Measurements from ENCODE around the gene NDOR1.

NDOR1 gene

DNA sequence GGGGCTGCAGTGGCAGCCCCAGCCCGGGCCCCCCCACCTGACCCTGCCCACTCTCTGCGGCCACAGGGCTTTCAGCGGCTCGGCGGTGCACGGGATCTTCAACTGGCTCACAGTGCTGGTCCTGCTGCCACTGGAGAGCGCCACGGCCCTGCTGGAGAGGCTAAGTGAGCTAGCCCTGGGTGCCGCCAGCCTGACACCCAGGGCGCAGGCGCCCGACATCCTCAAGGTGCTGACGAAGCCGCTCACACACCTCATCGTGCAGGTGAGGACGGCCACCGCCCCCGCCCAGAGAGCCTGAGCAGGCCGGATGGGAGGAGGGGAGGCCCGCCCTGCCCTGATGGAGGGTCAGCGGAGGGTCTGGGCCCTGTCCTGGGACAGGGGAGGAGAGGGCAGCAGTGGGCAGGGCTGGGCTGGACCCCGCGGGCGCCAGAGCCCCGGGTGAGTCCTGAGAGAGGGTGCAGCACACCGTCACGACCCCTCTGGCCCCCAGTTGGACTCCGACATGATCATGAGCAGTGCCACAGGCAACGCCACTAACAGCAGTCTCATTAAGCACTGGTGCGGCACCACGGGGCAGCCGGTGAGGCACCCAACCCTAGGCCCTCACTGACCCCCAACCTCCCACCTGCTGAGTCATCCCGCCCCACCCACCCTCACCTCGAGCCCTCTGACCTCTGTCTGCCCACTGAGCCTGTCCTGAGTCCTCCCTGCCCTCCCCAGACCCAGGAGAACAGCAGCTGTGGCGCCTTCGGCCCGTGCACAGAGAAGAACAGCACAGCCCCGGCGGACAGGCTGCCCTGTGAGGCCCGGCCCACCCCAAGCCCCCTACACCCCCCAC lies 27.9 kb downstream of the NDOR1 start:
- no peaks in the 10 kb centered on the region for H3F3A ChIP-seq (ENCODE audit: control insufficient read depth, insufficient read depth)
- no peaks in the 10 kb centered on the region for H4K20me1 ChIP-seq (ENCODE audit: control insufficient read depth, insufficient read depth, low read depth, low read length)
- no peak overlapping the region for H3K4me3 ChIP-seq (ENCODE audit: low read length)
- H3K9me2 ChIP-seq (replicated peaks; ENCODE audit: control insufficient read depth, low read length) = no peaks in the 10 kb centered on the region
- H3K36me3 ChIP-seq (ENCODE audit: control insufficient read depth, low read length) = no peaks in the 10 kb centered on the region
- peaks cover 15% of the 10 kb centered on the region for H3K79me2 ChIP-seq (ENCODE audit: control insufficient read depth, low read length)
- H3K9me3 ChIP-seq (ENCODE audit: control insufficient read depth, insufficient read depth, low read length) = no peaks in the 10 kb centered on the region
- no peak overlapping the region for H3K27ac ChIP-seq (ENCODE audit: low read depth, low read length)
- H3K4me1 ChIP-seq (ENCODE audit: control insufficient read depth, low read length) = peaks cover 44% of the 10 kb centered on the region
- H3K4me2 ChIP-seq (ENCODE audit: low read length) = no peak overlapping the region
- H3K27me3 ChIP-seq (ENCODE audit: control insufficient read depth, low read length) = peaks cover 13% of the 10 kb centered on the region
- TF ChIP-seq EZH2phosphoT487 (IDR thresholded peaks at IDR 0.05; ENCODE audit: borderline replicate concordance, low read length) = no peak
- TF ChIP-seq CTCF (IDR thresholded peaks at IDR 0.05; ENCODE audit: low read depth, low read length, poor library complexity, severe bottlenecking) = no peak

GRCh38 chr9:137234055-137234697 lies 28.7 kb downstream of the NDOR1 start:
- Histone ChIP-seq H4K20me1 (ENCODE audit: control insufficient read depth, insufficient read depth, low read depth, low read length) (no peaks in the 10 kb centered on the region), H3K27me3 (ENCODE audit: control insufficient read depth, low read length) (peaks cover 9% of the 10 kb centered on the region), H3K27ac (ENCODE audit: low read depth, low read length) (no peak overlapping the region), H3K4me2 (ENCODE audit: low read length) (peak overlapping the region; percentile 66), H3K9me3 (ENCODE audit: control insufficient read depth, insufficient read depth, low read length) (no peaks in the 10 kb centered on the region), H3K4me3 (ENCODE audit: low read length) (no peak overlapping the region), H3K4me1 (ENCODE audit: control insufficient read depth, low read length) (peaks cover 52% of the 10 kb centered on the region), H3F3A (ENCODE audit: control insufficient read depth, insufficient read depth) (no peaks in the 10 kb centered on the region), H3K9me2 (replicated peaks; ENCODE audit: control insufficient read depth, low read length) (no peaks in the 10 kb centered on the region), H3K36me3 (ENCODE audit: control insufficient read depth, low read length) (peaks cover 3% of the 10 kb centered on the region), H3K79me2 (ENCODE audit: control insufficient read depth, low read length) (peaks cover 23% of the 10 kb centered on the region)
- TF ChIP-seq CTCF (IDR thresholded peaks at IDR 0.05; ENCODE audit: low read depth, low read length, poor library complexity, severe bottlenecking) (no peak), EZH2phosphoT487 (IDR thresholded peaks at IDR 0.05; ENCODE audit: borderline replicate concordance, low read length) (no peak)

DNA sequence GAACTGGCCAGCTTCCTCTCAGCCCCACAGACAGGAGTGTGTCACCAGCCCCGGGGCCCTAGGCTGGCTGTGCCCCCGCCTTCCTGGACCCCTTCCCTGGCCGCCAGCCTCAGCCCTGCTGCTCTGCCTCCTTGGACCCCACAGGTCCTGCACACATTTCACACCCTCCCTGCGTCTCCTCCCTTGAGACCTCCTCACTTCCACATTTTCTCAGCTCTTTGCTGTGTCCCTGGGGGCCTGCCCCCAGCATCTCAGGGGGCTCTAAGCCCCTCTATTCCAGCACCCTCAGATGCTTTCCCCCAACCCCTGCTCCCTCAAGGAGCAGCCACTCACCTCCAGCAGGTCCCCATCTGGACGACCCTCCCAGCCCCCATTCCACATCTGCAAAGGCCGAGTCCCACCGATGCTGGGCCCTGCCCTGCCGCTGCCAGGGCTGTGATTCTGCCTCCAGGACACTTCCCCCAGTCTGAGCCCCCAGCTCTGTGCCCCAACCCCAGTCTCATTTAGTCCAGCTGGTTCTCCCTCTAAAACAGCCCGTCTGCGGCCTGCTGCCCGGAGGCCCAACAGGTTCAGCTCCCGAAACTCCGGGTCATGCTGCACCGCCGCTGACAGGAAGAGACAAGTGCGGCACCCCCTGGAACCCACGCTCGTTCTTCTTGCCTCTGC lies 29.4 kb downstream of the NDOR1 start:
- Histone ChIP-seq H3F3A (ENCODE audit: control insufficient read depth, insufficient read depth) (no peaks in the 10 kb centered on the region), H3K4me1 (ENCODE audit: control insufficient read depth, low read length) (peaks cover 52% of the 10 kb centered on the region), H3K27me3 (ENCODE audit: control insufficient read depth, low read length) (peaks cover 5% of the 10 kb centered on the region), H3K4me3 (ENCODE audit: low read length) (peak overlapping the region; percentile 59; the same call in 1 of the 2 replicates), H3K36me3 (ENCODE audit: control insufficient read depth, low read length) (peaks cover 3% of the 10 kb centered on the region), H3K9me2 (replicated peaks; ENCODE audit: control insufficient read depth, low read length) (no peaks in the 10 kb centered on the region), H3K9me3 (ENCODE audit: control insufficient read depth, insufficient read depth, low read length) (no peaks in the 10 kb centered on the region), H3K27ac (ENCODE audit: low read depth, low read length) (peak overlapping the region; percentile 3; the same call in 1 of the 2 replicates), H3K79me2 (ENCODE audit: control insufficient read depth, low read length) (peaks cover 31% of the 10 kb centered on the region), H4K20me1 (ENCODE audit: control insufficient read depth, insufficient read depth, low read depth, low read length) (no peaks in the 10 kb centered on the region), H3K4me2 (ENCODE audit: low read length) (peak overlapping the region; percentile 66)
- TF ChIP-seq CTCF (IDR thresholded peaks at IDR 0.05; ENCODE audit: low read depth, low read length, poor library complexity, severe bottlenecking) = no peak
- TF ChIP-seq EZH2phosphoT487 (IDR thresholded peaks at IDR 0.05; ENCODE audit: borderline replicate concordance, low read length) = no peak
